ENCODE results near the gene FAM174C. TPM values are rescaled to one million over a fixed set of nuclear protein-coding genes. Genes with fewer than 3 reads are reported as not detected.

Gene FAM174C
- total and polyA plus RNA-seq, 4 donors: 21.9 to 68.8 (median 33.5) TPM

- Histone ChIP-seq H3K4me3 (ENCODE audit: low read length in 2 of 2) (peak within 1 kb of the TSS; percentile 54 to 91), H3K4me1 (ENCODE audit: control insufficient read depth in 1 of 2, insufficient read depth in 2 of 2, low read length in 2 of 2) (no peaks in the 10 kb centered on the region), H3K27ac (ENCODE audit: low read depth in 1 of 2, low read length in 2 of 2) (peak within 1 kb of the TSS; percentile 77 to 93), H3K36me3 (ENCODE audit: control insufficient read depth in 1 of 2, insufficient read depth in 2 of 2, low read length in 1 of 2) (peaks cover 0 to 4% of the 10 kb centered on the region in 2 donors), H3K9me3 (ENCODE audit: control insufficient read depth, low read length) (no peaks in the 10 kb centered on the region), H3K27me3 (ENCODE audit: control insufficient read depth in 1 of 2, insufficient read depth in 2 of 2, low read length in 1 of 2) (no peaks in the 10 kb centered on the region)
- DNase-seq (peak; percentile 100), ATAC-seq (ENCODE audit: low FRiP score) (peak; percentile 88)
- intact Hi-C loops (cut with DNase I): loop anchor here in 1 of 2 donors (1.0 kb wide), 1 partner anchor 20 kb away; no protein-coding TSS in a partner anchor
- 0% methylated on average over 28 to 50 of the region's 50 CpGs for WGBS, 2 donors
Observed at GRCh38 chr19:1269065-1269477, 6.3 kb upstream of the FAM174C start, which contains the start of gene CIRBP. Gene CIRBP, plus strand, starts transcription at chr19:1269332. Its CDS starts 1,602 bp downstream, at chr19:1270934.

GRCh38 chr19:1269478-1270212 lies 5.7 kb upstream of the FAM174C start:
- H3K4me1 ChIP-seq (ENCODE audit: control insufficient read depth in 1 of 2, insufficient read depth in 2 of 2, low read length in 2 of 2): no peaks in the 10 kb centered on the region
- intact Hi-C loops (cut with DNase I): loop anchor here in 1 of 2 donors (1.0 to 10.0 kb wide), 2 partner anchors 20 to 235 kb away; no protein-coding TSS in a partner anchor
- peak overlapping the region; percentile 77 to 93 for H3K27ac ChIP-seq (ENCODE audit: low read depth in 1 of 2, low read length in 2 of 2)
- 1% methylated on average over 54 to 64 of the region's 64 CpGs for WGBS, 2 donors
- peak overlapping the region; percentile 54 to 91 for H3K4me3 ChIP-seq (ENCODE audit: low read length in 2 of 2)
- no peaks in the 10 kb centered on the region for H3K27me3 ChIP-seq (ENCODE audit: control insufficient read depth in 1 of 2, insufficient read depth in 2 of 2, low read length in 1 of 2)
- ATAC-seq (ENCODE audit: low FRiP score) (peak; percentile 59), DNase-seq (peak; percentile 94 to 95)
- peaks cover 0 to 7% of the 10 kb centered on the region in 2 donors for H3K36me3 ChIP-seq (ENCODE audit: control insufficient read depth in 1 of 2, insufficient read depth in 2 of 2, low read length in 1 of 2)
- no peaks in the 10 kb centered on the region for H3K9me3 ChIP-seq (ENCODE audit: control insufficient read depth, low read length)

DNA sequence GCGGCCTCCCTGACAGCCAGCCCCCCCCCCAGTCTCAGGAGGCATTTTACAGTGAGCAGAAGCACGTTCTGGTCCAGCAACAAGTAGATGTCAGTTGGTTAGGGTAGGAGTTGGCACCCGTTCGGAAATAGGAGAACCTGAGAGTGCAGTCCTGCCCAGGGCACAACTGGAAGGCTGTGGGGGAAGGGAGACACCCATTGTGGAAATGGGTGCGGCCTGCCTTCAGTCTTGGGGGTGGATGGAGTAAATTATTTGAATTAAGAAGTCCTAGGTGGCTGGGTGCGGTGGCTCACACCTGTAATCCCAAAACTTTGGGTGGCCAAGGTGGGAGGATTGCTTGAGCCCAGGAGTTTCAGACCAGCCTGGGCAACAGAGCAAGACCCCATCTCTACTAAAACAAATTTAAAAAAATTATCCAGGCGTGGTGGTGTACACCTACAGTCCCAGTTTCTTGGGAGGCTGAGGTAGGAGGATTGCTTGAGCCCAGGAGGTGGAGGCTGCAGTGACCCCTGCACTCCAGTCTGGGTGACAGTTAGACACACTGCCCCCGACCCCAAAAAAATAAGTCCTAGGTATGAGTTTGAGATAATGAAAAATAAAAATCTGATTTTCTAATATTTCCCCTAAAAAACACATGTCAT lies 5.0 kb upstream of the FAM174C start:
- Histone ChIP-seq H3K4me1 (ENCODE audit: control insufficient read depth in 1 of 2, insufficient read depth in 2 of 2, low read length in 2 of 2) (no peaks in the 10 kb centered on the region), H3K27me3 (ENCODE audit: control insufficient read depth in 1 of 2, insufficient read depth in 2 of 2, low read length in 1 of 2) (no peaks in the 10 kb centered on the region), H3K36me3 (ENCODE audit: control insufficient read depth in 1 of 2, insufficient read depth in 2 of 2, low read length in 1 of 2) (peaks cover 0 to 7% of the 10 kb centered on the region in 2 donors), H3K4me3 (ENCODE audit: low read length in 2 of 2) (peak overlapping the region; percentile 32 to 54), H3K9me3 (ENCODE audit: control insufficient read depth, low read length) (no peaks in the 10 kb centered on the region), H3K27ac (ENCODE audit: low read depth in 1 of 2, low read length in 2 of 2) (peak overlapping the region; percentile 63 to 93)
- intact Hi-C loops (cut with DNase I): loop anchor here in 1 of 2 donors (10.0 kb wide), 1 partner anchor 234 kb away; no protein-coding TSS in a partner anchor
- ATAC-seq (ENCODE audit: low FRiP score) (no peak), DNase-seq (no peak)
- WGBS, 2 donors: 18 to 23% methylated on average over 8 of the region's 8 CpGs

- Histone ChIP-seq H3K4me1 (ENCODE audit: control insufficient read depth in 1 of 2, insufficient read depth in 2 of 2, low read length in 2 of 2) (no peaks in the 10 kb centered on the region), H3K36me3 (ENCODE audit: control insufficient read depth in 1 of 2, insufficient read depth in 2 of 2, low read length in 1 of 2) (peaks cover 0 to 7% of the 10 kb centered on the region in 2 donors), H3K27me3 (ENCODE audit: control insufficient read depth in 1 of 2, insufficient read depth in 2 of 2, low read length in 1 of 2) (no peaks in the 10 kb centered on the region), H3K4me3 (ENCODE audit: low read length in 2 of 2) (peak overlapping the region in 1 of 2 donors; percentile 54), H3K9me3 (ENCODE audit: control insufficient read depth, low read length) (no peaks in the 10 kb centered on the region), H3K27ac (ENCODE audit: low read depth in 1 of 2, low read length in 2 of 2) (peak overlapping the region in 1 of 2 donors; percentile 39)
- WGBS, 2 donors: 44 to 47% methylated on average over 26 of the region's 26 CpGs
- ATAC-seq (ENCODE audit: low FRiP score): no peak
- intact Hi-C loops (cut with DNase I): loop anchor here in 1 of 2 donors (10.0 kb wide), 1 partner anchor 234 kb away; no protein-coding TSS in a partner anchor
- no peak for DNase-seq
Observed at GRCh38 chr19:1270854-1271527, 4.3 kb upstream of the FAM174C start.

DNA sequence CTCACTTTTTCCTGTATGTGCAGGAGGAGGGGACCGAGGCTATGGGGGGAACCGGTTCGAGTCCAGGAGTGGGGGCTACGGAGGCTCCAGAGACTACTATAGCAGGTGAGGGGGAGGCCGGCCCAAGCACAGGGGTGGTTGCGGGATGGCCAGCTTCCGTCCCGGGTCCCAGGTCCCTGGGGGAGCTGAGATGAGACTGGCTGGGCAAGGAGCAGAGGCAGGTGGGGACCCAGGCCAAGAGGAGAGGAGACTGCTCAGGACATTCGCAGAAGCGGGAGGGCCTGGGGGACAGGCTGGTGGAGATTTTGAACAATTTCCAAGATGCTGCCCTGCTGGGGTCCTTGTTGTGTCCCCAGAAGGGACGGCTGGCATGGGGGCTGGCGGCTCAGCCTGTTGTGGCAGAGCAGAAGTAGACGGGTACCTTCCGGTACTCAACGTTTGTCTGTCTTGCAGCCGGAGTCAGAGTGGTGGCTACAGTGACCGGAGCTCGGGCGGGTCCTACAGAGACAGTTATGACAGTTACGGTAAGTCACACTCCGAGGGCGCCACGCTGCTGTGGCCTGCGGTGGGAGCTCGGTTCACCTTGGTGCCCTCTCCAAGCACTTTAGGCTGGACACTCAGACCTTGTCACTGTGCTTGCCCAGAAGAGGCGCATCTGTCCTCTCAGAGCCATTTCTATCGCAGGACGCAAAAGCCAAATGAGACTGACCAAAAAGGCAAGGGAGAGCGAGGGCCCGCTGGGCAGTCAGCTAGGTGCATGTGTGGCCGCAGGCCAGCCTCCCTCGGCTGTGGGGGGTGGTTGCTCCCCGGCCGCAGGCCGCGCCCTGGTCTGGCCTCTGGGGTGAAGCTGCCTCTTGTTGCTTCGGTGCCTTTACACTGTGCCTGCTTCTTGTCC lies 3.6 kb upstream of the FAM174C start:
- no peak for DNase-seq
- Histone ChIP-seq H3K4me3 (ENCODE audit: low read length in 2 of 2) (no peak overlapping the region), H3K36me3 (ENCODE audit: control insufficient read depth in 1 of 2, insufficient read depth in 2 of 2, low read length in 1 of 2) (peaks cover 0 to 7% of the 10 kb centered on the region in 2 donors), H3K27me3 (ENCODE audit: control insufficient read depth in 1 of 2, insufficient read depth in 2 of 2, low read length in 1 of 2) (no peaks in the 10 kb centered on the region), H3K9me3 (ENCODE audit: control insufficient read depth, low read length) (no peaks in the 10 kb centered on the region), H3K27ac (ENCODE audit: low read depth in 1 of 2, low read length in 2 of 2) (peak overlapping the region in 1 of 2 donors; percentile 7), H3K4me1 (ENCODE audit: control insufficient read depth in 1 of 2, insufficient read depth in 2 of 2, low read length in 2 of 2) (no peaks in the 10 kb centered on the region)
- 64% methylated on average over 37 of the region's 37 CpGs for WGBS, 2 donors
- intact Hi-C loops (cut with DNase I): loop anchor here in 1 of 2 donors (10.0 kb wide), 1 partner anchor 233 kb away; no protein-coding TSS in a partner anchor
- ATAC-seq (ENCODE audit: low FRiP score): no peak

DNA sequence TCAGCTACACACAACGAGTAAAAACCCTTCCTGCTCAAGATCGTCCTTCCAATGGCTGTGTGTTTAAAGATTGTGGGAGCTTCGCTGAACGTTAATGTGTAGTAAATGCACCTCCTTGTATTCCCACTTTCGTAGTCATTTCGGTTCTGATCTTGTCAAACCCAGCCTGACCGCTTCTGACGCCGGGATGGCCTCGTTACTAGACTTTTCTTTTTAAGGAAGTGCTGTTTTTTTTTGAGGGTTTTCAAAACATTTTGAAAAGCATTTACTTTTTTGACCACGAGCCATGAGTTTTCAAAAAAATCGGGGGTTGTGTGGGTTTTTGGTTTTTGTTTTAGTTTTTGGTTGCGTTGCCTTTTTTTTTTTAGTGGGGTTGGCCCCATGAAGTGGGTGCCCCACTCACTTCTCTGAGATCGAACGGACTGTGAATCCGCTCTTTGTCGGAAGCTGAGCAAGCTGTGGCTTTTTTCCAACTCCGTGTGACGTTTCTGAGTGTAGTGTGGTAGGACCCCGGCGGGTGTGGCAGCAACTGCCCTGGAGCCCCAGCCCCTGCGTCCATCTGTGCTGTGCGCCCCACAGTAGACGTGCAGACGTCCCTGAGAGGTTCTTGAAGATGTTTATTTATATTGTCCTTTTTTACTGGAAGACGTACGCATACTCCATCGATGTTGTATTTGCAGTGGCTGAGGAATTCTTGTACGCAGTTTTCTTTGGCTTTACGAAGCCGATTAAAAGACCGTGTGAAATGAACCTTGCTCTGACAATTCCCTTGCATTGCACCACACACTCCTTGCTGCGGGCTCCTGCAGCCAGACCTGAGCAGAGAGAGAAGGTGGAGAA lies 2.7 kb upstream of the FAM174C start:
- no peaks in the 10 kb centered on the region for H3K9me3 ChIP-seq (ENCODE audit: control insufficient read depth, low read length)
- H3K27ac ChIP-seq (ENCODE audit: low read depth in 1 of 2, low read length in 2 of 2): no peak overlapping the region
- no peaks in the 10 kb centered on the region for H3K27me3 ChIP-seq (ENCODE audit: control insufficient read depth in 1 of 2, insufficient read depth in 2 of 2, low read length in 1 of 2)
- no peak overlapping the region for H3K4me3 ChIP-seq (ENCODE audit: low read length in 2 of 2)
- WGBS, 2 donors: 54 to 60% methylated on average over 33 of the region's 33 CpGs
- ATAC-seq (ENCODE audit: low FRiP score) (no peak), DNase-seq (no peak)
- peaks cover 0 to 7% of the 10 kb centered on the region in 2 donors for H3K36me3 ChIP-seq (ENCODE audit: control insufficient read depth in 1 of 2, insufficient read depth in 2 of 2, low read length in 1 of 2)
- intact Hi-C loops (cut with DNase I): loop anchor here in 1 of 2 donors (10.0 kb wide), 1 partner anchor 232 kb away; no protein-coding TSS in a partner anchor
- no peaks in the 10 kb centered on the region for H3K4me1 ChIP-seq (ENCODE audit: control insufficient read depth in 1 of 2, insufficient read depth in 2 of 2, low read length in 2 of 2)

DNA sequence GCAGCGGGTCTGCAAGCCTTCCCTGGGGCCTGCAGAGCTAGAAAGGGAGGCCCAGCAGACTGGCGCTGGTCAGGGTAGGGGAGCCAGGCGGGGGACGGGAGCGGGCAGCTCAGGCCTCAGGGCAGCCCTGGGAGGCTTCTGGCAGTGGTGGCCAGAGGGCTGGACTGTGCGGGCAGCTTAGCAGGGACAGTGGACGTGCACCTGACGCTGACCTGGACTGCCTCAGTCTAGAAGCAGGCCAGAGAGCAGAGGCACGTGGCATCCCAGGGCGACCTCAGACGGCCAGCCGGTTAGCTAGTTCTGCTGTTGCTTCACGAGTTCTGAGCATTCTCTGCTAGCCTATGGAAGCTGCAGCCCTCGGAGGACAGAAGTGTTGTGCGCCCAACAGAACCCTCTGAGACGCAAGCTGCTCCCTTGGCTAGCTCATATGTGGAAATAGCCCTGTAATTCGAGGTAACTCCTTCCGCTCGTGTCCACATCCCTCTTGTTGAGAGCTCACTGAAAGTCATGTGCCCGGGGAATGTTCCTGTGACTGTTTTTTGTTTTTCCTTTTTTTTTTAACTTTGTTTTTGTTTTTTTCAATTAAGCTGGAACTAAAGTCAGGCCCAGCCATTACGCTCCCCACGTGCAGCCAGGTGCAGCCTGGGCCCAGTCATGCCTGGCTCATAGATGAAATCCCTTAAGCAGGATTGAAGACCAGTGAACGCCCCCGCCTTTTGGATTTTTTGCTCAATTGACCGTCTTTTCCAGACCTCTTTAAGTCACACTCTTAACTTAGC lies 1.9 kb upstream of the FAM174C start:
- WGBS, 2 donors: 67 to 71% methylated on average over 25 of the region's 25 CpGs
- DNase-seq (no peak), ATAC-seq (ENCODE audit: low FRiP score) (no peak)
- intact Hi-C loops (cut with DNase I): loop anchor here in 1 of 2 donors (10.0 kb wide), 1 partner anchor 231 kb away; no protein-coding TSS in a partner anchor
- no peaks in the 10 kb centered on the region for H3K9me3 ChIP-seq (ENCODE audit: control insufficient read depth, low read length)
- H3K27me3 ChIP-seq (ENCODE audit: control insufficient read depth in 1 of 2, insufficient read depth in 2 of 2, low read length in 1 of 2): no peaks in the 10 kb centered on the region
- no peaks in the 10 kb centered on the region for H3K4me1 ChIP-seq (ENCODE audit: control insufficient read depth in 1 of 2, insufficient read depth in 2 of 2, low read length in 2 of 2)
- H3K36me3 ChIP-seq (ENCODE audit: control insufficient read depth in 1 of 2, insufficient read depth in 2 of 2, low read length in 1 of 2): peaks cover 0 to 7% of the 10 kb centered on the region in 2 donors
- no peak overlapping the region for H3K27ac ChIP-seq (ENCODE audit: low read depth in 1 of 2, low read length in 2 of 2)
- no peak overlapping the region for H3K4me3 ChIP-seq (ENCODE audit: low read length in 2 of 2)
